ENCODE measurements around the gene CITED4. TPM values are rescaled to one million over a fixed set of nuclear protein-coding genes. Genes with fewer than 3 reads are reported as not detected.

The CITED4 gene
- total and polyA plus RNA-seq, 9 of the 15 experiments (the other 6 are each of a cell fraction or from before 2014, with no cell fraction given) = 0.11 to 1.2 (median 0.17) TPM; not detected in 2

DNA sequence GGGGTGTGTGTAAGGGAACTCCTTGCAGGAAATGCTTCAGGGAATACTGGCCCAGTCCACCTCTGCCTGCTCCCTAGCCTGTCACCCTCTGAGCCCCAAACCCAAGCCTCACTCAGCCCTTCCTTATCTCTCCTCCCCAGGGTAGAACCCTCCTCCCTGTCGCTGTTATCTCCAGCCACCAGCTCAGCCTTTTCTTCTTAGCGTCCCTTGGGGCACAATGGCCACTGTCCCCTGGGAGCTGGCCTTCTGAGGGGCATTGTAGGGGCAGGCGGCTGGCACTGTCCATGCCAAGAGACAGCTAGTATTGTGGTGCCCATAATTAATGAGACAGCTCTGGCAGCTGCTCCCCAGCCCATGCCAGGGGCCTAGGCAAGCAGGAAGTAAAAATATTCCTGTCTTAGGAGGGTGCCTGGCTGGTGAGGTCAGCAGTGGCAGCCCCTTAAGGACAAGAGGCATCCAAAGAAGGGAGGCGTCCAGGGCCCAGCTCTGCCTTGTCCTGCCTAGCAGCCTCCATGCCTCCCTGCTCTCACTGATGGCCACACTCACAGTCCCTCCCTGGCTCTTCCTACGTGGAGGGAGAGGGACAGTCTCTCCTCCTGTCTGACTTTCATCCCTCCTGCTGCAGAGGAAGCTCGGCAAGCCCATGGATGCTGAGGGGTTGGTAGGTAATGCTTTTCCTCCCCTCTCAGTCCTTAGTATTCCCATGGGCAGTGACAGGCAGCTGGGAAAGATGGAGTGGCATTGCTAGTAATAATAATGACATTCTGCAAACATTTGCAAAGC lies 41.1 kb downstream of the CITED4 start (continued):
- TF ChIP-seq, protein P1, sequence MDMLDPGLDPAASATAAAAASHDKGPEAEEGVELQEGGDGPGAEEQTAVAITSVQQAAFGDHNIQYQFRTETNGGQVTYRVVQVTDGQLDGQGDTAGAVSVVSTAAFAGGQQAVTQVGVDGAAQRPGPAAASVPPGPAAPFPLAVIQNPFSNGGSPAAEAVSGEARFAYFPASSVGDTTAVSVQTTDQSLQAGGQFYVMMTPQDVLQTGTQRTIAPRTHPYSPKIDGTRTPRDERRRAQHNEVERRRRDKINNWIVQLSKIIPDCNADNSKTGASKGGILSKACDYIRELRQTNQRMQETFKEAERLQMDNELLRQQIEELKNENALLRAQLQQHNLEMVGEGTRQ (CRISPR knock-in tag; IDR thresholded peaks at IDR 0.05) = no peak
- no peak for TF ChIP-seq EZH2 (IDR thresholded peaks at IDR 0.05; ENCODE audit: borderline replicate concordance, low read depth, low read length)
- no peak for TF ChIP-seq FOXA1 (IDR thresholded peaks at IDR 0.05; ENCODE audit: borderline replicate concordance)
- TF ChIP-seq ZNF444 (CRISPR knock-in tag; IDR thresholded peaks at IDR 0.05) = no peak
- no peak; the same call in 1 of the 2 replicates for TF ChIP-seq ZKSCAN1 (IDR thresholded peaks at IDR 0.05; ENCODE audit: low read depth, low read length)
- TF ChIP-seq MECOM (CRISPR knock-in tag; IDR thresholded peaks at IDR 0.05) = no peak
- TF ChIP-seq NRF1 (conservative IDR thresholded peaks at IDR 0.05 in 1 of 2, IDR thresholded peaks at IDR 0.05 in 1 of 2) = 0 out of 4 replicates have a peak, but pooled peaks of 1 of the 2 experiments have one; percentile 26
- TF ChIP-seq ZC3H8 (IDR thresholded peaks at IDR 0.05) = 0 out of 2 replicates have a peak, but pooled peaks have one; percentile 66
- TF ChIP-seq E2F5 (CRISPR knock-in tag; IDR thresholded peaks at IDR 0.05) = no peak
- peak; percentile 75 for TF ChIP-seq ATF7 (IDR thresholded peaks at IDR 0.05)
- TF ChIP-seq ZZZ3 (IDR thresholded peaks at IDR 0.05) = no peak
- TF ChIP-seq ZNF76 (CRISPR knock-in tag; IDR thresholded peaks at IDR 0.05; ENCODE audit: borderline replicate concordance) = no peak
- TF ChIP-seq RFX5 (IDR thresholded peaks at IDR 0.05; ENCODE audit: low read depth, low read length) = no peak
- 0 out of 2 replicates have a peak, but pooled peaks have one; percentile 43 for TF ChIP-seq XRCC5 (IDR thresholded peaks at IDR 0.05; ENCODE audit: low read depth, low read length)
- TF ChIP-seq ZBTB5 (IDR thresholded peaks at IDR 0.05) = no peak
- TF ChIP-seq ARID2 (IDR thresholded peaks at IDR 0.05) = no peak
- TF ChIP-seq, protein P2, sequence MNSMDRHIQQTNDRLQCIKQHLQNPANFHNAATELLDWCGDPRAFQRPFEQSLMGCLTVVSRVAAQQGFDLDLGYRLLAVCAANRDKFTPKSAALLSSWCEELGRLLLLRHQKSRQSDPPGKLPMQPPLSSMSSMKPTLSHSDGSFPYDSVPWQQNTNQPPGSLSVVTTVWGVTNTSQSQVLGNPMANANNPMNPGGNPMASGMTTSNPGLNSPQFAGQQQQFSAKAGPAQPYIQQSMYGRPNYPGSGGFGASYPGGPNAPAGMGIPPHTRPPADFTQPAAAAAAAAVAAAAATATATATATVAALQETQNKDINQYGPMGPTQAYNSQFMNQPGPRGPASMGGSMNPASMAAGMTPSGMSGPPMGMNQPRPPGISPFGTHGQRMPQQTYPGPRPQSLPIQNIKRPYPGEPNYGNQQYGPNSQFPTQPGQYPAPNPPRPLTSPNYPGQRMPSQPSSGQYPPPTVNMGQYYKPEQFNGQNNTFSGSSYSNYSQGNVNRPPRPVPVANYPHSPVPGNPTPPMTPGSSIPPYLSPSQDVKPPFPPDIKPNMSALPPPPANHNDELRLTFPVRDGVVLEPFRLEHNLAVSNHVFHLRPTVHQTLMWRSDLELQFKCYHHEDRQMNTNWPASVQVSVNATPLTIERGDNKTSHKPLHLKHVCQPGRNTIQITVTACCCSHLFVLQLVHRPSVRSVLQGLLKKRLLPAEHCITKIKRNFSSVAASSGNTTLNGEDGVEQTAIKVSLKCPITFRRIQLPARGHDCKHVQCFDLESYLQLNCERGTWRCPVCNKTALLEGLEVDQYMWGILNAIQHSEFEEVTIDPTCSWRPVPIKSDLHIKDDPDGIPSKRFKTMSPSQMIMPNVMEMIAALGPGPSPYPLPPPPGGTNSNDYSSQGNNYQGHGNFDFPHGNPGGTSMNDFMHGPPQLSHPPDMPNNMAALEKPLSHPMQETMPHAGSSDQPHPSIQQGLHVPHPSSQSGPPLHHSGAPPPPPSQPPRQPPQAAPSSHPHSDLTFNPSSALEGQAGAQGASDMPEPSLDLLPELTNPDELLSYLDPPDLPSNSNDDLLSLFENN (IDR thresholded peaks at IDR 0.05; ENCODE audit: low read depth in 2 of 2, low read length in 2 of 2) = peak in 1 of 2 experiments; percentile 98; a peak in 2 of 4 replicates
- no peak for TF ChIP-seq IRF2 (CRISPR knock-in tag; IDR thresholded peaks at IDR 0.05)
- peak; percentile 98 for TF ChIP-seq ELF4 (CRISPR knock-in tag; IDR thresholded peaks at IDR 0.05)
- no peak for TF ChIP-seq XRCC4 (IDR thresholded peaks at IDR 0.05; ENCODE audit: extremely low read depth, insufficient read depth, insufficient read length)
- 0 out of 2 replicates have a peak, but pooled peaks have one; percentile 9 for TF ChIP-seq MAFG (tag; conservative IDR thresholded peaks at IDR 0.05)
- no peak for TF ChIP-seq PHF8 (IDR thresholded peaks at IDR 0.05; ENCODE audit: borderline replicate concordance, low read length)

All from K562 (cell line).